AG10803 (cell line): ENCODE measurements around the gene DIPK1A.
A peak's percentile ranks its signal among the peaks of the same experiment; 100 is the strongest.

Experiments
- DNase-seq: peaks from one replicate; pipeline ENCODE4 v3.0.0; 2010; ENCODE audit warnings: low read depth
- H3K4me3 ChIP-seq: 2 replicates; pipeline ENCODE4 v1.5.1; 2011; ENCODE audit warnings: mild to moderate bottlenecking, low read length, control low read depth
- TF ChIP-seq, protein P1 (sequence below): conservative IDR thresholded peaks from 2 replicates; pipeline ENCODE4 v1.5.1; 2011; ENCODE audit warnings: mild to moderate bottlenecking, low read length, control low read depth, inconsistent platforms

Gene DIPK1A

DNA sequence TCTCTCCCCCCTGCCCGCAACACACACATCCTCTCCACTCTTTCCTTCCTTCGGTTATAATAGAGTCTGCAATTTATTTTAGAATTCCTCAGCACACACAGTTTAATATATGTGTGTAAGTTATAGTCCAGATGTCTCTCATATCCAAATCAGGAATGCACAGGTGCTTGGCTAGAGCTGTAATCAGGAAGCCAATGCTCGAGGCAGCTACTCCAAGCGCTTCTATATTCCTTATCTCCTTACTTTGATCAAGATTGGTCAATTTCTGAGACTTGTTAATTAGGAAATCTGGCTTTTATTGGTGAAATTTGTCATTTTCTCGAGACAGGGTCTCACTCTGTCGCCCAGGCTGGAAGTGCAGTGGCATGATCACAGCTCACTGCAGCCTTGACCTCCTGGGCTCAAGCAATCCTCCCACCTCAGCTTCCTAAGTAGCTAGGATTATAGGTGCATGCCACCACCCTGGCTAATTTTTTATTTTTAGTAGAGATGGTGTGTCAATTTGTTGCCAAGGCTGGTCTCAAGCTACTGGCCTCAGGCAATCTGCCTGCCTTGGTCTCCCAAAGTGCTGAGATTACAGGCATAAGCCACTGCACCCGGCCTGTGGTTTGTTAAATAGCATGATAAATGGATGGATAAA lies 101.7 kb downstream of the DIPK1A start:
- TF ChIP-seq, protein P1, sequence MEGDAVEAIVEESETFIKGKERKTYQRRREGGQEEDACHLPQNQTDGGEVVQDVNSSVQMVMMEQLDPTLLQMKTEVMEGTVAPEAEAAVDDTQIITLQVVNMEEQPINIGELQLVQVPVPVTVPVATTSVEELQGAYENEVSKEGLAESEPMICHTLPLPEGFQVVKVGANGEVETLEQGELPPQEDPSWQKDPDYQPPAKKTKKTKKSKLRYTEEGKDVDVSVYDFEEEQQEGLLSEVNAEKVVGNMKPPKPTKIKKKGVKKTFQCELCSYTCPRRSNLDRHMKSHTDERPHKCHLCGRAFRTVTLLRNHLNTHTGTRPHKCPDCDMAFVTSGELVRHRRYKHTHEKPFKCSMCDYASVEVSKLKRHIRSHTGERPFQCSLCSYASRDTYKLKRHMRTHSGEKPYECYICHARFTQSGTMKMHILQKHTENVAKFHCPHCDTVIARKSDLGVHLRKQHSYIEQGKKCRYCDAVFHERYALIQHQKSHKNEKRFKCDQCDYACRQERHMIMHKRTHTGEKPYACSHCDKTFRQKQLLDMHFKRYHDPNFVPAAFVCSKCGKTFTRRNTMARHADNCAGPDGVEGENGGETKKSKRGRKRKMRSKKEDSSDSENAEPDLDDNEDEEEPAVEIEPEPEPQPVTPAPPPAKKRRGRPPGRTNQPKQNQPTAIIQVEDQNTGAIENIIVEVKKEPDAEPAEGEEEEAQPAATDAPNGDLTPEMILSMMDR = no peak
- H3K4me3 ChIP-seq = no peak overlapping the region
- DNase-seq = no peak

DNA sequence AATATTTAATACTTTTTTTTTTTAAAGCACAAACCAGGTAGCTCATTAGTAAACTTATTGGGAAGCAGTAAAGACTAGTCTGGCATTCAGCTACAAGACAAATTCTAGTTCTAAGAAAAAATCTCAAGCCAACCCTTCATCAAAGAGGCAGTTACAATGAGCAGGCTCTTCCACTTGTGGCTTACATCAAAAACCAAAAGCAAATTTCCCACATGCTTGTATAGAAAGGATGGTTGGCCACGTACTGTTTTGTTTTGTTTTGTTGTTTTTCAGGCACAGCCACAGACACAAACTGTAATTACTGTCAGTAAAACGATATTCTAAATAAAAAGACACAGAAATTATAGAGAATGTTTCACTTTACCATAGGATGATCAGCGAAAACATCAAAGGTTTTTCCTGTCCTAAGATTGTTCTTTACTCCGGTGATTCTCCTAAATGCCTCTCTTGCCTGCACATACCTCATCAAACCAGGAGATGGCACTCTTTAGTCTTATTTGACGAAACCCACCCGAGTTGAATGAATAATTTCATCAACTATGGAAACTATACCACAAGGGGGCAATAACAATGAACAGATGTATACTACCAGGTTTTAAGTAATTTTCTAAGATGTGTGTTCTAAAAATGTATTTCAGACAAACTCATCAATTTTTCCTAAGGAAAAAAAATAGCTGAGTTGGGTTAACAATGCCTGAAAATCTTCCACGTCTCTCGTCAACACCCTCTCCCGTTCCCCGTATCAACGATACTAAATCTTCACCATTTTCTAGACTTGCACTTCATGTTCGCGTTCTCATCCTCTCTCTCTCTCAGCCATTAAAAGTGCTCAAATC lies 102.5 kb downstream of the DIPK1A start:
- TF ChIP-seq, protein P1 = peak; percentile 99
- DNase-seq = peak; percentile 82
- no peak overlapping the region for H3K4me3 ChIP-seq

DNA sequence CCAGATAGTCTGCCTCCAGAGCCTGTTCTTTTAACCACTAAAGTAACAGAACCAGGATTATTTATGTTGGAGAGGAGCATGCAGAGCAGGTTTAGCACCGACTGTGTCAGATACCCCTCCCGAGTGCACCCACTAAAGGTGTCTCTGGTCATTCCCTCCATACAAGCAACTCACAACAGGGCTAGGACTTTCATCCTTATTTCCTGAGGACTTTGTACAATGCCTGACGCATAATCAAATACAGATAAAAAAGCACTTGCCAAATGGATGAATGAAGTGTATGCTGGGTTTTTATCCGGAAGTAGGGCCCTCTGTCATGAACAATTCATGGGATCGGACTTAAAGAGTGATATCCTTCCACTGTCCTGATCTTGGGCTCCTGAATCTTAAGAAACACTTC lies 103.4 kb downstream of the DIPK1A start:
- DNase-seq = no peak
- H3K4me3 ChIP-seq = no peak overlapping the region
- TF ChIP-seq, protein P1 = no peak

DNA sequence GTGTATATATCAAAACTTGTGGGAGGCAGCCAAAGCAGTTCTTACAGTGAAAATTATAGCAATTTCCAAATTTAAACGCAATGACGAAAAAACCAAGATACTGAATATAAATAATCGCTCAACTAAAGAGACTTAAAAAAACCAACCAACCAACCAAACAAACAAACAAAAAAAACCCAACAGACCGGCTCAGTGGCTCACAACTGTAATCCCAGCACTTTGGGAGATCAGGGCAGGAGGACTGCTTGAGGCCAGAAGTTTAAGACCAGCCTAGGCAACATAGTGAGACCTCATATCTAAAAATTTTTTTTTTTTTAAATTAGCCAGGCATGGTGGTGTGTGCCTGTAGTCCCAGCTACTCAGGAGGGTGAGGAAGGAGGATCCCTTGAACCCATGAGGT lies 106.0 kb downstream of the DIPK1A start:
- H3K4me3 ChIP-seq = no peak overlapping the region
- TF ChIP-seq, protein P1 = no peak
- DNase-seq = no peak

DNA sequence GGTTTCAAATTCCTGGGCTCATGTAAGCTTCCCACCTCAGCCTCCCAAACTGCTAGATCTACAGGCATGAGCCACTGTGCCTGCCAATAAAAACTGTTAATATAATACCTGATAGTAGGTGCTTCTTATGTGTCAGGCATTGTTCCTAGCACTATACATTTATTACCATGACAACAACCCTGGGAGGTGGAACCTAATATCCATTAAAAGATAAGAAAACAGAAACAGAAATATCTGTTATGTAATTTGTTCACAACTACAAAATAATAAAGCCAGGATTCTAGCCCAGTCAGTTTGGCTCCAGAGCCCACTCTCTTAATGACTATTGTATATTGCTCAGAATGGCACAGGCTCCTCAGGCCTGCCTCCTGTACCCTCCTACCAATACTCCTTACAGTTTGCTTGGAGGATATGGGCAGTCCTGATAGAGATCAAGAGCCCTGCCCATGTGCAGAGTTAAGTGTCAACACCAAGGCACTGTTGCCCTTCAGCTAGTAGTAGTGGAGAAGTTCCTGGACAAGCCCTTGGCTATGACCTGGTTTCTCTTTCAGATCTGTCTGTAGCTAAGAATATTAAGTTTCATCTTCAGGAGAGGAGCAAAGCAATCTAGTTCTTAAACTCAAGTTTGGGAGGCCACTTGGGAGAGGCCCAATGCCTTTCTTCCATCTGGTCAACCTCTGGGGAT lies 107.0 kb downstream of the DIPK1A start:
- H3K4me3 ChIP-seq = no peak overlapping the region
- TF ChIP-seq, protein P1 = no peak
- no peak for DNase-seq

DNA sequence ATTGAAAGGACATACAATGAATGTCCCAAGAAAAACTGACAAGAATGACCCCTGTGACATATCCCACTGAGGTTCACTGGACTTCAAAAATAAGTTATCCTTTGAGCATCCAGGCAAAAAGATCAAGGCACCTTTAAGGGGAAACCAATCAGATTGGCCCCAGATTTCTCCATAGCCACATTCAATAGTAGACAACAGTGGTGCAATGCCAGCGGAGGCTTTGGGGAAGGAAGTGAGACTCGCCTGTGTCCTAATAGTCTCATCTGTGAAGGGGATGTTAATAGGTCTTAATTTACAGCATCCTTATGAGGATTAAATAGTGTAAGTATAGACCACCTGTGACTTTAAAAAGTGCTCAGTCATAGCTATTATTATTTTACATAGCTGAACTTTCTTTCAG lies 108.0 kb downstream of the DIPK1A start:
- TF ChIP-seq, protein P1 = no peak
- no peak overlapping the region for H3K4me3 ChIP-seq
- no peak for DNase-seq
